OCI-LY7 (cell line): ENCODE measurements around the gene MEOX2. TPM values are rescaled to one million over a fixed set of nuclear protein-coding genes. Genes with fewer than 3 reads are reported as not detected.

Source experiments
- BruUV-seq: library from RNA; stranded (reverse); fragments of 400-500 nt; replicated peaks from 2 replicates; lab custom pipeline; 2021; lab: Mats Ljungman, UMichigan
- CTCF ChIA-PET: fragments of 300-600 bp; sonication (Branson Sonifier 250); formaldehyde crosslinking; loops from one replicate; lab custom pipeline; 2022; ENCODE audit warnings: antibody characterized with exemption; ENCODE audit not compliant: unreplicated experiment; lab: Charles Lee
- POLR2A ChIA-PET: fragments of 300-600 bp; sonication (Branson Sonifier 250); formaldehyde crosslinking; loops from one replicate; lab custom pipeline; 2022; ENCODE audit warnings: antibody characterized with exemption; lab: Charles Lee
- DNase-seq: peaks from one replicate; pipeline ENCODE4 v3.0.0-alpha.2; 2015; ENCODE audit warnings: low spot score
- H2AFZ ChIP-seq: fragments of 200-600 bp; sonication (generic), shearing (Covaris generic); 2 replicates; pipeline ENCODE4 v1.6.1; 2014; ENCODE audit warnings: mild to moderate bottlenecking, antibody characterized with exemption, low read length, moderate library complexity
- H3K27ac ChIP-seq: fragments of 200-600 bp; sonication (generic); 2 replicates; pipeline ENCODE4 v1.5.1; 2014; ENCODE audit warnings: mixed run types, low read depth, mild to moderate bottlenecking, moderate library complexity, low read length, inconsistent platforms; ENCODE audit not compliant: poor library complexity, severe bottlenecking
- H3K36me3 ChIP-seq: fragments of 200-600 bp; sonication (generic); 2 replicates; pipeline ENCODE4 v1.6.1; 2014; ENCODE audit warnings: mild to moderate bottlenecking, antibody characterized with exemption, low read length, moderate library complexity, mixed read lengths; ENCODE audit not compliant: insufficient read depth
- H3K4me1 ChIP-seq: fragments of 200-600 bp; sonication (generic); 2 replicates; pipeline ENCODE4 v1.5.1; 2014; ENCODE audit warnings: mild to moderate bottlenecking, low read length; ENCODE audit not compliant: insufficient read depth, poor library complexity, severe bottlenecking
- H3K4me2 ChIP-seq: fragments of 200-600 bp; sonication (generic); 2 replicates; pipeline ENCODE4 v1.6.1; 2014; ENCODE audit warnings: mild to moderate bottlenecking, low read length
- H3K4me3 ChIP-seq: fragments of 200-600 bp; sonication (generic); 2 replicates; pipeline ENCODE4 v1.5.1; 2014; ENCODE audit warnings: mild to moderate bottlenecking, low read depth, low read length; ENCODE audit not compliant: poor library complexity, severe bottlenecking
- H3K79me2 ChIP-seq: fragments of 200-600 bp; sonication (generic); 2 replicates; pipeline ENCODE4 v1.6.1; 2016; ENCODE audit warnings: low read depth, mild to moderate bottlenecking, low read length, moderate library complexity, mixed read lengths; ENCODE audit not compliant: insufficient read depth
- H3K9me2 ChIP-seq: fragments of 200-600 bp; sonication (generic); 2 replicates; pipeline ENCODE4 v1.6.1; 2016; ENCODE audit warnings: mild to moderate bottlenecking, low read length, mixed read lengths; ENCODE audit not compliant: insufficient read depth
- H3K9me3 ChIP-seq: fragments of 200-600 bp; sonication (generic); 2 replicates; pipeline ENCODE4 v1.6.1; 2014; ENCODE audit warnings: mild to moderate bottlenecking, mixed run types, low read length, mixed read lengths
- H4K20me1 ChIP-seq: fragments of 200-600 bp; sonication (generic); 2 replicates; pipeline ENCODE4 v1.6.1; 2014; ENCODE audit warnings: mild to moderate bottlenecking, antibody characterized with exemption, low read length, moderate library complexity, mixed read lengths; ENCODE audit not compliant: insufficient read depth
- CTCF ChIP-seq: fragments of 200-600 bp; sonication (generic); conservative IDR thresholded peaks from 2 replicates; pipeline ENCODE4 v1.5.1; 2014; ENCODE audit warnings: mild to moderate bottlenecking, antibody characterized with exemption, low read length, moderate library complexity, mixed read lengths
- EZH2phosphoT487 ChIP-seq: fragments of 200-600 bp; sonication (generic); IDR thresholded peaks from 2 replicates; pipeline ENCODE4 v1.6.1; 2018; ENCODE audit warnings: low read depth, borderline replicate concordance, mild to moderate bottlenecking, mixed run types, antibody characterized with exemption, low read length, moderate library complexity, mixed read lengths
- intact Hi-C: fragments of 100-400 bp; cut with micrococcal nuclease; formaldehyde crosslinking; loops from one replicate; pipeline ENCODE4 v1.10.0; 2022; ENCODE audit not compliant: unreplicated experiment
- total RNA-seq, 2 experiments: library from RNA; depleted of rRNA in 1 of 2; stranded (reverse); fragments of >200 nt in 1 of 2; shearing (Covaris generic) in 1 of 2; gene quantifications; 2 replicates each; pipeline ENCODE4 v1.2.3, GENCODE V29; 2014 to 2022

The MEOX2 gene
- total RNA-seq, 2 experiments from 2014 or later: not detected

- Histone ChIP-seq H3K4me2 (no peak overlapping the region), H2AFZ (no peak overlapping the region), H3K27ac (no peak overlapping the region), H3K4me1 (no peaks in the 10 kb centered on the region), H3K4me3 (no peak overlapping the region), H3K79me2 (no peaks in the 10 kb centered on the region), H4K20me1 (no peaks in the 10 kb centered on the region), H3K9me2 (no peaks in the 10 kb centered on the region), H3K36me3 (no peaks in the 10 kb centered on the region), H3K9me3 (no peaks in the 10 kb centered on the region)
- BruUV-seq: no TSS peak
- CTCF ChIA-PET: no interaction called here
- TF ChIP-seq EZH2phosphoT487 (no peak), CTCF (no peak)
- DNase-seq: no peak
- POLR2A ChIA-PET: interaction anchor here (0.6 to 1.2 kb wide), 2 partner anchors 13 to 68 kb away, joined by 3 to 4 read pairs; no protein-coding TSS in a partner anchor
- intact Hi-C loops: no loop called here
These were observed 7.2 kb downstream of the MEOX2 start for GRCh38 chr7:15679306-15679705.

- Histone ChIP-seq H4K20me1 (no peaks in the 10 kb centered on the region), H3K9me2 (no peaks in the 10 kb centered on the region), H3K27ac (no peak overlapping the region), H3K9me3 (no peaks in the 10 kb centered on the region), H2AFZ (no peak overlapping the region), H3K4me2 (no peak overlapping the region), H3K36me3 (no peaks in the 10 kb centered on the region), H3K4me3 (no peak overlapping the region), H3K4me1 (no peaks in the 10 kb centered on the region), H3K79me2 (no peaks in the 10 kb centered on the region)
- intact Hi-C loops: no loop called here
- TF ChIP-seq EZH2phosphoT487: no peak
- TF ChIP-seq CTCF: no peak
- no TSS peak for BruUV-seq
- no peak for DNase-seq
- POLR2A ChIA-PET: interaction anchor here (0.6 kb wide), 1 partner anchor 124 kb away, joined by 5 read pairs; no protein-coding TSS in a partner anchor
- CTCF ChIA-PET: no interaction called here
These were observed 7.8 kb downstream of the MEOX2 start for GRCh38 chr7:15678653-15679052.

GRCh38 chr7:15675379-15675778 is 11.1 kb downstream of the MEOX2 start:
- H2AFZ ChIP-seq: no peak overlapping the region
- CTCF ChIA-PET: no interaction called here
- H3K9me3 ChIP-seq: no peaks in the 10 kb centered on the region
- TF ChIP-seq CTCF (no peak), EZH2phosphoT487 (no peak)
- no peaks in the 10 kb centered on the region for H3K36me3 ChIP-seq
- H3K9me2 ChIP-seq: no peaks in the 10 kb centered on the region
- no peak overlapping the region for H3K27ac ChIP-seq
- no TSS peak for BruUV-seq
- no peak overlapping the region for H3K4me2 ChIP-seq
- POLR2A ChIA-PET: no interaction called here
- intact Hi-C loops: no loop called here
- no peaks in the 10 kb centered on the region for H3K4me1 ChIP-seq
- no peaks in the 10 kb centered on the region for H4K20me1 ChIP-seq
- H3K4me3 ChIP-seq: no peak overlapping the region
- DNase-seq: no peak
- H3K79me2 ChIP-seq: no peaks in the 10 kb centered on the region
